SU-DHL-6 (cell line): ENCODE data around the gene WIZ.

Source experiments
- EZH2phosphoT487 ChIP-seq: fragments of 200-600 bp; sonication (generic), shearing (Covaris generic); conservative IDR thresholded peaks from 2 replicates; pipeline ENCODE4 v1.6.1; 2018; ENCODE audit warnings: mild to moderate bottlenecking, antibody characterized with exemption, low read length, moderate library complexity, mixed read lengths
- TF ChIP-seq, protein P1 (sequence below): fragments of 200-600 bp; sonication (generic); IDR thresholded peaks from one replicate; pipeline ENCODE4 v1.5.1; 2017; ENCODE audit warnings: antibody characterized with exemption, mild to moderate bottlenecking, low read length, moderate library complexity; ENCODE audit not compliant: insufficient read depth, poor library complexity, severe bottlenecking

DNA sequence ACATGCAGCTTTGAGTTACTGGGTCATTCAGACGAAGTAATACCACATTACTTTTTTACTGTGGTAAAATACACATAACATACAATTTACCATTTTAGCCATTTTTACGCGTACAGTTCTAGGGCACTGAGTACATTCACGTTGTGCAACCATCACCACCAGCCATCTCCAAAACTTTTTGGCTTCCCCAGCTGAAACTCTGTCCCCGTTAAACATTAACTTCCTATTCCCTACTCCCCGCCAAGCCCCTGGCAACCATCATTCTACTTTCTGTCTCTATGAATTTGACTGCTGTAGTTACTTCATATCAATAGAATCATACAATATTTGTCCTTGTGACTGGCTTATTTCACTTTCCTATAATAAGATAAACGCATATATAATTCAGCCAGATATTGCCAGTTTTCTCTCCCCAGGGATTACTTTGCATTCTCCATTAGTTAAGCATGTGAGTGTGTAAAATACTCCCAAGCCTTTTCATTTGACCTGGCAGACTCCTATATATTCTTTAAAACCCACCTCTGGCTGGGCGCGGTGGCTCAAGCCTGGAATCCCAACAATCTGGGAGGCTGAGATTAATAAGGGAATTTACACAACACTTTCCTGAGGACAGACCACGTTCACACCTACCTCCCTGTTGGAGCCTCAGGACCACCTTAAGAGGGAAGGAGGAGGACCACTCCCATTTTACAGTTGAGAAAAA is 48.6 kb upstream of the WIZ start:
- TF ChIP-seq, protein P1, sequence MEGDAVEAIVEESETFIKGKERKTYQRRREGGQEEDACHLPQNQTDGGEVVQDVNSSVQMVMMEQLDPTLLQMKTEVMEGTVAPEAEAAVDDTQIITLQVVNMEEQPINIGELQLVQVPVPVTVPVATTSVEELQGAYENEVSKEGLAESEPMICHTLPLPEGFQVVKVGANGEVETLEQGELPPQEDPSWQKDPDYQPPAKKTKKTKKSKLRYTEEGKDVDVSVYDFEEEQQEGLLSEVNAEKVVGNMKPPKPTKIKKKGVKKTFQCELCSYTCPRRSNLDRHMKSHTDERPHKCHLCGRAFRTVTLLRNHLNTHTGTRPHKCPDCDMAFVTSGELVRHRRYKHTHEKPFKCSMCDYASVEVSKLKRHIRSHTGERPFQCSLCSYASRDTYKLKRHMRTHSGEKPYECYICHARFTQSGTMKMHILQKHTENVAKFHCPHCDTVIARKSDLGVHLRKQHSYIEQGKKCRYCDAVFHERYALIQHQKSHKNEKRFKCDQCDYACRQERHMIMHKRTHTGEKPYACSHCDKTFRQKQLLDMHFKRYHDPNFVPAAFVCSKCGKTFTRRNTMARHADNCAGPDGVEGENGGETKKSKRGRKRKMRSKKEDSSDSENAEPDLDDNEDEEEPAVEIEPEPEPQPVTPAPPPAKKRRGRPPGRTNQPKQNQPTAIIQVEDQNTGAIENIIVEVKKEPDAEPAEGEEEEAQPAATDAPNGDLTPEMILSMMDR: no peak
- no peak for TF ChIP-seq EZH2phosphoT487
